ENCODE measurements around the gene MYADM.

The MYADM gene

GRCh38 chr19:53906211-53907192, 38.8 kb downstream of the MYADM start:
- peaks cover 66% of the 10 kb centered on the region for H3K27me3 ChIP-seq (ENCODE audit: control insufficient read depth, insufficient read depth, low read length)
- H3K4me3 ChIP-seq (ENCODE audit: low read depth, low read length) = peak overlapping the region; percentile 73
- H3K36me3 ChIP-seq (ENCODE audit: control insufficient read depth, insufficient read depth, low read length) = no peaks in the 10 kb centered on the region
- H3K9me3 ChIP-seq (ENCODE audit: control insufficient read depth, insufficient read depth, low read depth, low read length) = no peaks in the 10 kb centered on the region
- H3K4me1 ChIP-seq (ENCODE audit: control insufficient read depth, insufficient read depth, low read length) = peaks cover 8% of the 10 kb centered on the region; the same call in 1 of the 2 replicates
- H3K9ac ChIP-seq (ENCODE audit: low read length) = no peak overlapping the region
- no peak overlapping the region for H3K27ac ChIP-seq (ENCODE audit: low read depth, low read length)

- H3K36me3 ChIP-seq (ENCODE audit: control insufficient read depth, insufficient read depth, low read length) = no peaks in the 10 kb centered on the region
- H3K4me3 ChIP-seq (ENCODE audit: low read depth, low read length) = peak overlapping the region; percentile 73
- H3K9ac ChIP-seq (ENCODE audit: low read length) = no peak overlapping the region
- H3K27me3 ChIP-seq (ENCODE audit: control insufficient read depth, insufficient read depth, low read length) = peaks cover 73% of the 10 kb centered on the region
- peaks cover 8% of the 10 kb centered on the region; the same call in 1 of the 2 replicates for H3K4me1 ChIP-seq (ENCODE audit: control insufficient read depth, insufficient read depth, low read length)
- H3K9me3 ChIP-seq (ENCODE audit: control insufficient read depth, insufficient read depth, low read depth, low read length) = no peaks in the 10 kb centered on the region
- H3K27ac ChIP-seq (ENCODE audit: low read depth, low read length) = no peak overlapping the region
Measured at GRCh38 chr19:53907193-53907581, 39.5 kb downstream of the MYADM start.

- Histone ChIP-seq H3K9me3 (ENCODE audit: control insufficient read depth, insufficient read depth, low read depth, low read length) (no peaks in the 10 kb centered on the region), H3K4me1 (ENCODE audit: control insufficient read depth, insufficient read depth, low read length) (peaks cover 8% of the 10 kb centered on the region; the same call in 1 of the 2 replicates), H3K4me3 (ENCODE audit: low read depth, low read length) (peak overlapping the region; percentile 73), H3K9ac (ENCODE audit: low read length) (peak overlapping the region; percentile 4), H3K27ac (ENCODE audit: low read depth, low read length) (no peak overlapping the region), H3K36me3 (ENCODE audit: control insufficient read depth, insufficient read depth, low read length) (no peaks in the 10 kb centered on the region), H3K27me3 (ENCODE audit: control insufficient read depth, insufficient read depth, low read length) (peaks cover 74% of the 10 kb centered on the region)
Measured at GRCh38 chr19:53907690-53908089, 40.0 kb downstream of the MYADM start.

- Histone ChIP-seq H3K27ac (ENCODE audit: low read depth, low read length) (no peak overlapping the region), H3K27me3 (ENCODE audit: control insufficient read depth, insufficient read depth, low read length) (peaks cover 74% of the 10 kb centered on the region)
Measured at GRCh38 chr19:53908106-53908934, 40.6 kb downstream of the MYADM start.

GRCh38 chr19:53908935-53909415, 41.3 kb downstream of the MYADM start, which contains the start of gene CACNG7:
TSS of gene CACNG7 (plus strand) at chr19:53909278. CDS start at chr19:53912832, 3,554 bp downstream.
- Histone ChIP-seq H3K9me3 (ENCODE audit: control insufficient read depth, insufficient read depth, low read depth, low read length) (no peaks in the 10 kb centered on the region), H3K36me3 (ENCODE audit: control insufficient read depth, insufficient read depth, low read length) (no peaks in the 10 kb centered on the region), H3K4me1 (ENCODE audit: control insufficient read depth, insufficient read depth, low read length) (peaks cover 8% of the 10 kb centered on the region; the same call in 1 of the 2 replicates), H3K4me3 (ENCODE audit: low read depth, low read length) (peak within 1 kb of the TSS; percentile 79), H3K27ac (ENCODE audit: low read depth, low read length) (no peak within 1 kb of the TSS), H3K9ac (ENCODE audit: low read length) (peak within 1 kb of the TSS; percentile 46), H3K27me3 (ENCODE audit: control insufficient read depth, insufficient read depth, low read length) (peaks cover 74% of the 10 kb centered on the region)

More at GRCh38 chr19:53908106-53908934, 40.6 kb downstream of the MYADM start:
- Histone ChIP-seq H3K9ac (ENCODE audit: low read length) (peak overlapping the region; percentile 4), H3K4me3 (ENCODE audit: low read depth, low read length) (peak overlapping the region; percentile 73), H3K36me3 (ENCODE audit: control insufficient read depth, insufficient read depth, low read length) (no peaks in the 10 kb centered on the region), H3K4me1 (ENCODE audit: control insufficient read depth, insufficient read depth, low read length) (peaks cover 8% of the 10 kb centered on the region; the same call in 1 of the 2 replicates), H3K9me3 (ENCODE audit: control insufficient read depth, insufficient read depth, low read depth, low read length) (no peaks in the 10 kb centered on the region)

- Histone ChIP-seq H3K27me3 (ENCODE audit: control insufficient read depth, insufficient read depth, low read length) (peaks cover 68% of the 10 kb centered on the region), H3K9ac (ENCODE audit: low read length) (peak overlapping the region; percentile 46), H3K4me3 (ENCODE audit: low read depth, low read length) (peak overlapping the region; percentile 79), H3K27ac (ENCODE audit: low read depth, low read length) (no peak overlapping the region), H3K36me3 (ENCODE audit: control insufficient read depth, insufficient read depth, low read length) (no peaks in the 10 kb centered on the region), H3K9me3 (ENCODE audit: control insufficient read depth, insufficient read depth, low read depth, low read length) (no peaks in the 10 kb centered on the region), H3K4me1 (ENCODE audit: control insufficient read depth, insufficient read depth, low read length) (peaks cover 8% of the 10 kb centered on the region; the same call in 1 of the 2 replicates)
Measured at GRCh38 chr19:53909471-53910169, 41.9 kb downstream of the MYADM start.

GRCh38 chr19:53910170-53910518, 42.5 kb downstream of the MYADM start:
- peak overlapping the region; percentile 79 for H3K4me3 ChIP-seq (ENCODE audit: low read depth, low read length)
- no peak overlapping the region for H3K9ac ChIP-seq (ENCODE audit: low read length)
- H3K36me3 ChIP-seq (ENCODE audit: control insufficient read depth, insufficient read depth, low read length) = no peaks in the 10 kb centered on the region
- no peak overlapping the region for H3K27ac ChIP-seq (ENCODE audit: low read depth, low read length)
- H3K4me1 ChIP-seq (ENCODE audit: control insufficient read depth, insufficient read depth, low read length) = peaks cover 8% of the 10 kb centered on the region; the same call in 1 of the 2 replicates
- H3K9me3 ChIP-seq (ENCODE audit: control insufficient read depth, insufficient read depth, low read depth, low read length) = no peaks in the 10 kb centered on the region
- H3K27me3 ChIP-seq (ENCODE audit: control insufficient read depth, insufficient read depth, low read length) = peaks cover 63% of the 10 kb centered on the region

GRCh38 chr19:53912653-53913052, 45.0 kb downstream of the MYADM start:
- Histone ChIP-seq H3K27me3 (ENCODE audit: control insufficient read depth, insufficient read depth, low read length) (peaks cover 40% of the 10 kb centered on the region), H3K9ac (ENCODE audit: low read length) (no peak overlapping the region), H3K4me1 (ENCODE audit: control insufficient read depth, insufficient read depth, low read length) (peaks cover 2% of the 10 kb centered on the region; the same call in 1 of the 2 replicates), H3K4me3 (ENCODE audit: low read depth, low read length) (no peak overlapping the region), H3K27ac (ENCODE audit: low read depth, low read length) (no peak overlapping the region), H3K9me3 (ENCODE audit: control insufficient read depth, insufficient read depth, low read depth, low read length) (no peaks in the 10 kb centered on the region), H3K36me3 (ENCODE audit: control insufficient read depth, insufficient read depth, low read length) (peaks cover 18% of the 10 kb centered on the region)

- no peaks in the 10 kb centered on the region for H3K9me3 ChIP-seq (ENCODE audit: control insufficient read depth, insufficient read depth, low read depth, low read length)
- H3K27me3 ChIP-seq (ENCODE audit: control insufficient read depth, insufficient read depth, low read length) = peaks cover 23% of the 10 kb centered on the region
- no peak overlapping the region for H3K9ac ChIP-seq (ENCODE audit: low read length)
- no peak overlapping the region for H3K27ac ChIP-seq (ENCODE audit: low read depth, low read length)
- H3K4me3 ChIP-seq (ENCODE audit: low read depth, low read length) = no peak overlapping the region
- H3K36me3 ChIP-seq (ENCODE audit: control insufficient read depth, insufficient read depth, low read length) = peaks cover 22% of the 10 kb centered on the region
- no peaks in the 10 kb centered on the region for H3K4me1 ChIP-seq (ENCODE audit: control insufficient read depth, insufficient read depth, low read length)
Measured at GRCh38 chr19:53915000-53915399, 47.3 kb downstream of the MYADM start.

GRCh38 chr19:53916004-53916403, 48.3 kb downstream of the MYADM start:
- Histone ChIP-seq H3K9ac (ENCODE audit: low read length) (no peak overlapping the region), H3K27me3 (ENCODE audit: control insufficient read depth, insufficient read depth, low read length) (peaks cover 13% of the 10 kb centered on the region), H3K9me3 (ENCODE audit: control insufficient read depth, insufficient read depth, low read depth, low read length) (no peaks in the 10 kb centered on the region), H3K4me3 (ENCODE audit: low read depth, low read length) (no peak overlapping the region), H3K27ac (ENCODE audit: low read depth, low read length) (no peak overlapping the region), H3K36me3 (ENCODE audit: control insufficient read depth, insufficient read depth, low read length) (peaks cover 22% of the 10 kb centered on the region), H3K4me1 (ENCODE audit: control insufficient read depth, insufficient read depth, low read length) (no peaks in the 10 kb centered on the region)

Data from HUES6 (cell line).